OCI-M1 (cell line): ENCODE measurements around the gene CSNK2A1.
A peak's percentile ranks its signal among the peaks of the same experiment; 100 is the strongest.
"Not testable (repeated sequence)": the region's sequence is repeated elsewhere in the genome, so short reads cannot be mapped to it uniquely, and the experiment has no call there.

Source experiments
- DNase-seq: peaks from one replicate; lab custom pipeline; 2025; lab: John Stamatoyannopoulos, UW

The CSNK2A1 gene

DNA sequence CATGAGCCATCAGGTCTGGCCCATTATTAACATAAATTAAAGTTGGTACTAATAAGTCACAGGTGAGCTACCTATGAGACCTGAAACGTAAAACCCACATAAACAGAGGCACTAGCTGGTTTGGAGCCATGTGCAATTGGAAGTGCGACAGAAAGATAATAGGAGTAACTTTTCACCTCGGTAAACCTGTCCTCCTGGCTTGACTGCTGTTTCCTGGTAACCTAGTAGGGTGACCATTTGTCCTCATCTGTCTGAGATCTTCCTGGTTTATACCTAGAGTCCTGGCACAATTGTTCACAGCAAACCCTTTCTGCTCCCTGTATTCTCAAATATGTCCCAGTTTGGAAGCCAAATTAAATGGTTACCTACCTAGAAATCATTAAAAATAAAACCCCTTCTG lies 88.6 kb downstream of the CSNK2A1 start:
- no peak for DNase-seq

DNA sequence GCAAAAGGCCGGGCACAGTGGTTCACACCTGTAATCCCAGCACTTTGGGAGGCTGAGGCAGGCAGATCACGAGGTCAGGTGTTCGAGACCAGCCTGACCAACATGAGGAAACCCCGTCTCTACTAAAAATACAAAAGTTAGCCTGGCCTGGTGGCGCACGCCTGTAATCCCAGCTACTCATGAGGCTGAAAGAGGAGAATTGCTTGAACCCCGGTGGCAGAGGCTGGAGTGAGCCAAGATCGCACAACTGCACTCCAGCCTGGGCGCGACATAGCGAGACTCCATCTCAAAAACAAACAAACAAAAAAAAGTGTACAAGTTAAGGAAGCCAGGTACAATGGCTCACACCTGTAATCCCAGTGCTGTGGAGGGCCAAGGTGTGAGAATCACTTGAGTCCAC lies 91.6 kb downstream of the CSNK2A1 start:
- DNase-seq: not testable (repeated sequence)

DNA sequence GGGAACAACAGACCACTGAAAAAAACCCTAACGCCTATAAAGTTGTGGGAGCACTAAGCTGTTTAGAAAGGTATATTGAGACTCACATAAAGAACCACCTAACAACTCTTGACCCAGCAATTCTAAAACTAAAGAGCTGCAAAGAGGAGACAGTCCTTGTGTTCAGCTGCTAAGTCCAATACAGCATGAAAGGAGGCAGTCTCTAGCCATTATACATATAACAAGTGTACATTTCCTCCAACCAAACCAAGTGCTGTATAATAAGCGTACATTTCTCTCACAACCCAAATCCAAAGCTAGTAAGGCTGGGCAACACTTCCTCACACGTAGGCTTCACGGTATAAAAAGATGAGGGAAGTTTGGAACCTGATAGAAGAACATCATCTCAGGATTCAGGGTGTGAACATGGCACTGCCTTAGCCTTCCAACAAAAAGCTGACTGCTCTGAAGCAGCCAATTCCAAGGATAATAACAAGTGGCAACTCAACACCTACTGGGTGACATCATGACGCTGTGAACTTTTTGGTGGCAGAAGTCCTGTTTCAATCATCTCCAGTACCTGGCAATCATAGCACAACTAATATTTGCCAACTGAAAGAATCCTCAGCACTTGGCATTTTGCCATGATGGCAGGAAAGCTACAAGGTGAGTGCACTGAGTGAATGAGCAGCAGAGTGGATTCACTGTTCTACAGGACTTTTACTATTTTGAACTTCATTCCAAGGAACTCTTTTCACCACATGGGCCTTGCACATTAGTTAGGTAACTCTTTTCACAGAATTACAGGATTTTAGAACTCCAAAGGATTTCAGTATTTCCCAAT lies 97.9 kb downstream of the CSNK2A1 start:
- no peak for DNase-seq

DNA sequence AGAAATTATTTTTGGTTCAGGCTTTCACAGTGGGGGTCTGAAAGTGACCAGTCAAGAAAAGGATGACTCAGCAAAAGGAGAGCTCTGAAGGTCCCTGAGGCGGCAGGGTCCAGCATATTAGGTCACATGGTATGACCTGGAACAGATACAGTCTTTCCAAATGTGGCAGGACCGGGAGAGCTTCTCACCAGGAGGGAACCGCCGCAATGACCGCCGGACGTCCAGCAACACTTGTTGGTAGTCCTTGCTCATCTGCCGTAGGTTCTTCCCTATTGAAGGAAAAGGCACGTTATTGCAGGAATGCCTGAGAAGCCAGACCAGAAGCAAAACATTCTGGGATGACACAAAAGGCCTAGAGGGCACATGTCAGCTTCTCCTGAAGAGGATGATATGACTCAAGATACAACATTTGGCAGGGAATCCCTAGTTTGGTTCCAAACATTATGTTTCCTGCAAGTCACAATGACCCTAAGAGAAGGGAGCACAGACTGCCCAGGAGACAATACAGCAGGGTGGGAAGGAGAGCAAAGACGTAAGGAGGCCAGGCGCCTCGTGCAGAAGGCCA lies 98.6 kb downstream of the CSNK2A1 start:
- DNase-seq: no peak

DNA sequence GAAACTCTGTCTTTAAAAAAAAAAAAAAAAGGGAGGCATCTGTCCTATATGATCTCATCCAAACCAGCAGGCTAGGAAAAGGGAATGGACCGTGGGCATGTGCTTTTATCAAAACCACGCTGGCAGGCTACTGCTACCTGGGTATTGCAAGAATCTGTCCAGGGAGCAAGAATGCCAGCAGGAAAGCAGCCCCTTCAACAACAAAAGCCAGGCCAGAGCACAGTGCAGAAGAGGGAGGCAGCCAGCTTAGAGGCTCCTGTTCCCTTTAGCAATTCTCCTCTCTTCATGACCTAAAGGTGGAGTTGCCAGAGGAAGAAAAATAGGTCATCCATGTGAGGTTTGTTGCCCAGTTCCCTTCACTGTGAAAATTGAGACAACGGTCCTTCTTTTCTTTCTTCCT lies 99.5 kb downstream of the CSNK2A1 start:
- no peak for DNase-seq

DNA sequence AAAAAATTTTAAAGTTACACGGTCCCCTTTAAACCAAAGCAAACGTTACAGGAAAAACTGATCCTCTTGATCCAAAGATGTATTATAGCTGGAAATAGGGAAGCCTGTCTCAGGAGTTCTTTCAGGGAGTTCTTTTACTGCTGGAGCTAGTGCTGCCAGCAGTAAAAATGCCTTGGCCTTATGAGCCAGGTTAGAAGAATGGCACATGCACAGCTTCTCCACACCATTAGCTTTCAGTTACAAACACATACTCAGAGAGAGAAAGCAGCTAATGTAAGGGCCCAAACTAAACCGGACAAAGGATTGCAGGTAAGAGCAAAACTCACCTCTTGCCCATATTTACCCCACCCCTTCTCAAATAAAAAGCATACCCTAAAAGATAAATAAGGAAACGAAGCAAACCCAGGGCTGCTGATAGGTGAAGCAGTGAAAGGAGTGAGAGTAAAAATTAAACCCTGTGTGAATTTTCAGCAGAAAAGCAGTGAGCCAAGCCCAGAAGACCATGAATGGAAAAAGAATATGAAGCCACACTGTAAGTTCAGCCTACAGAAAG lies 100.3 kb downstream of the CSNK2A1 start:
- no peak for DNase-seq

DNA sequence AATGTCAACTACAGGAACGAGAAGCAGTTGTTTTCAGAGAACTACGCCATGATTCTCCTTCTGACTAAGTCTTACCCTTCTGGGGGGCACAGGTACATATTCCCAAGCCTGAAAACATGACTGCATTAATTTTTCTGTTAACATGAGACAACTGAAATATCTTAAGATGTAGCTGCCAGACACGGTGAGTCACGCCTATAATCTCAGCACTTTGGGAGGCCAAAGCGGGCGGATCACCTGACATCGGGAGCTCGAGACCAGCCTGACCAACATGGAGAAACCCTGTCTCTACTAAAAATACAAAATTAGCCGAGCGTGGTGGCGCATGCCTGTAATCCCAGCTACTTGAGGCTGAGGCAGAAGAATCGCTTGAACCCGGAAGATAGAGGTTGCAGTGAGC lies 103.0 kb downstream of the CSNK2A1 start:
- no peak for DNase-seq

DNA sequence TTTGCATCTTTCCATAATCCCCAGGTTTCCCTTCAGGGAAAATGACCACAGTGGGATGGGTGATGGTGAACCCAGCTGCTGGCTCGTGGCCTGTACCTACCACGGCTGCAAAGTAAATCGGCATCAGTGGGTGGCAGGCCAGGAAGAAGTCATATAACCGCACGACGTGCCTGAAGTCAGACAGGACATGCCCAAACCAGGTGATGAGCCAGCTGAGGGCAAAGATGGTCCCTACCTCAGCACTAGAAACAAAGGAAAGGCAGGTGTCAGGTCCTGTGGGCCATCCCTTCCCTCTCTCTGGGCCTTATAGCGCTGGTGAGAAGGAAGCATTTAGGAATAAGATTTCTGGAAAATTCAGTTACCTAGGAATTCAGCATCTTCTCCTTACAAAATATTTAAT lies 103.4 kb downstream of the CSNK2A1 start:
- no peak for DNase-seq

DNA sequence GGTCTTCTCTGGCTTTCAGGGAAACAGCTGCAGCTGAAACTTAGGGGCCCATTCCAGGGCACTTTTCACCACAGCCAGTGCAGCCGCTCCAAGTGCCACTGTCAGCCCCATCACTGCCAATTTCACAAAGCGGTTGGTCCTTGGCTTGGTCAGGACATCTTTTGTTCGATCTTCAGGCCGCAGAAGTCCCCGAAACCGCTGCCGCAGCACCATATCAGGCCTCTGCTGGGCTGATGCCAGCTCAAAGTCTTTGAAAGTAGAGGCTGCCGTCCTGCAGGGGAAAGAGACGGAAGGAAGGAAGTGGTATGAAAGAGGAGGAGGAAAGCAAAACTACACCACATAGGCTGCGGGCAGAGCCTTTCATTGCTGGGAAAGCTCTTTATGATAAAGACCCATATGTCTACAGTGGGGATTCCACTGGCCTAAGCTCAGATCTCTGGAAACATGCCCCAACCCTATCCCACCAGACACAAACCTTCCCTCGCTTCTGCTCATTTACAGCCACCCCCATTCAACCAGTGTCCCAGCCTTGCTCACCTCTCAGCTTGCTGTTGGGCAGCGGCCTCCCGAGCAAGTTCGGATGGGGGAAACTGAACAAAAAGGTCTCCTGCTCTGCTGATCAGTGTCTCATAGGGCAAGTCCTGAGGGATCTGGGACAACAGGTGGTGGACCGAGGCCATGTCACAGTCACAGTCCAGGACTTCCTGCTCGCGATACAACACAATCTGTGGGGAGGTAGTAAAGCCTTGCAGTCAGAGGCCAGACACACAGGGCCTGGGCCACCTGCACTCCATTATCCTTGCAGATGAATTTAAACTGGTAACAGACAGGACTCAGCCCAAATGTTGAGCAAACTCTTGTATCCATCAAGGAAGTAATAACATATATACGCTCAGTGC lies 104.8 kb downstream of the CSNK2A1 start:
- DNase-seq: peak; percentile 90

DNA sequence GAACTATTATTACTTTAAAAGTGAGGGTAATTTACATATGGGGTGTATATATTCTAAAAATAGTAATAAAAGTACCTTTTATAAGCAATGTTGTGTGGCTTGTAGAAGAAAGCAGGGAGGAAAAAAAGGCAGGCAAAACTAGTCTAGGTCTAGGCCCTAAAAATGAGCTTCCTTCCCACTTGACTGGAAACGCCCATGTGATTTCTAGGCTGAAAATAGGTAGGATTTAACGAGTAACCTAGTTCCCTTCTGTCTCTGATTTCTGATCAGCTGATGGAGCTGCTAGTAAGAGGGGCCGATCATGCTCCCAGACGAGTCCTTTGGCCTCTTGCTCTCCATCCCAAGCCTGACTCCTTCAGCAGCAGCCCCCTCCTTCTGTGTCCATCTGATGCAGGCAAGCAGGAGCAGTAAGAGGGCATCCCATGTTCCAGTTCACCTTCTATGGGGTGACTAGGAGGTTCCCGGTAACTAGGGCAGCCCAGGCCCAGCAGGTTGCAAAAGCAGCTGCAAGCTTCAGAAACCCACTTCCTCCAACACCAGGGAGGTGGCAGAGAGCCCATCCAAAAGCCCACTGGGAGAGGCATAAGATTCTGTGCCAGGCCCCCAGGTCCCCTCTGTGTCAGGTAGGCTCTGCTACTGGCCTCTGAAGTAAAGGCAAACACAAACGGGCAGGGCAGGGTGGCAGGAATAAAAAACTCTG lies 105.7 kb downstream of the CSNK2A1 start:
- no peak for DNase-seq

DNA sequence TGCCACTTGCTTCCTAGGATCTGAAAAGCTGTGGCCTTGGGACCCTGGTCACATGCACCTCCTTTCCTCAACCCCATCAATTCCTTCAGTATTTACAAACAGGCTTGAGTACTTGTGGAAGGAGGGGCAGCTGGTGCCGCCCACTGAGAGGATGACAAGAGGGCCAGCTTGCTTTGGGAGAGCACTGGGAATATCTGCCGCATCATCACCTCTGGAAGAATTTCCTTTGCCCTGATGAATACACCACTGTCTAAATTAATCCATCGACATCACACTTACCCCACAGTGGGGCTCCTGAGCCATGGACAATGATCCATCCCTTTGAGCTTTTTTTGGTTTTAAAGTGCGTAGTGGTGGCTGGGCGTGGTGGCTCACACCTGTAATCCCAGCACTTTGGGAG lies 107.1 kb downstream of the CSNK2A1 start:
- no peak for DNase-seq

DNA sequence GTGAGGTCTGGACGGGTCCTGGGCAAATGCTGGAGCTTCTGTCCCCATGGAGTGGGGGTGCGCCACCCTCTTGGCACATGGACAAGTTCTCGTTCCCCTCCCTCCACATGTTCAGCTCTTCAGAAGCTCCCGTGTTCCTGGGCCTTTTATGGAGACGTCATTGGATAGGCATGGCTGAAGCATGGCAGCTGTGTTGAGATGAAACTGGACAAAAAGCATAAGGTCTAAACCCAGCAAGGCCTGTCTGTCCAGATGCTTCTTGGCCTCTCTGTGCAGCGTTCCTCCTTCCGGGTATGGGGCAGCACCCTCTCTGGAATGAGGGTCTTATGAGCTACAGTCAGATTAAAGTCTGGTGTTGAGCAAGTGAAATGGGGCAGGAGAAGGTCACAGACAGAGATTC lies 108.0 kb downstream of the CSNK2A1 start:
- DNase-seq: no peak

DNA sequence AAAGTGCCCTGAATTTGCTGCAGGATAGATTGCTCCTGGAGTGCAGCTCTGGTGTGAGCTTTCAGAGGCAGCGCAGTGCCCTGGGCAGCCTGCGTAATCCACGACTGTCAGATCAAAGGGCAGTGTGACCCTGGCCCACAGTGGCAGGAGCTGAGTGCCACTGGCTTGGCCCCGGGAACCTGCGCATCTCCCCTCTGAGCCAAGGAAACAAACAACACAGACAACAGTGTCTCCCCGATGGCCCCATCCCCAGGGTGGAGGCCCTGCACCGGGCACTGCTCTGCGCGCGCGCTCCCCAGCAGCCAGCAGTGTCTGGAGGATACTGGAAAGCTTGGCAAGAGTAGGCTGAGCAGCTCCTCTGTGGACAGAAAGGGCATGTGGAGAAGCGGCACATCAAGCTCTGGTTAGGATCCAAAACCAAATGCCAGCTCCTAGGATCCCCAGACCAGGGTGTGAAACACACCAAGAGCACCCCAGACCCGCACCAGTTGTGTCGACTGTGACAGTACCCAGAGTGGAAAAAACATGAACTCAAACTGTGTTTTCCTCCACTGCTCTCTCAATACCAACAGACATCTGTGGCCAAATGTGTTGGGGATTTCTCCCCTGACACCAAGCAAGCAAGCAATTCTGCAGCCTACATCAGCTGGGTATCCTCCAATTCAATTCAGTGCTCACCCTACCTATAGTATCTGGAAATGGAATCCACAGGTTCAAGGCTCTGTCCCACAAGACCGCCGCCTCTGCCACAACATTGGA lies 108.8 kb downstream of the CSNK2A1 start:
- DNase-seq: no peak

DNA sequence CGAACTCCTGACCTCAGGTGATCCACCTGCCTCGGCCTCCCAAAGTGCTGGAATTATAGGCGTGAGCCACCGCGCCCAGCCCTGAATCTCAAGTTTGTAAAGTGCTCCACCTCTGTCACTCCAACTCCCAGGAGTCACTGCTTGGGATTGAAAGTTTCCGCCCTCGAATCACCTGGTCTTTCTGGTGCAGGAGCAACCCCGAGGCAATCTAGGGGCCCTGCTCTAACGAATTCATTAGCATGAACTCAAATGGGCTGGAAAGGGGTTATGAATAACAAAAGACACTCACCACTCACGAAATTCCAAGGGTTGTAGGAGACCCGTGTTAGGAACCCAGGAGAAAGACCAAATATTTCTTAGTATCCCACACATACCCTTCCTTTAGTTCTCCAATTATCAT lies 109.4 kb downstream of the CSNK2A1 start:
- no peak for DNase-seq

DNA sequence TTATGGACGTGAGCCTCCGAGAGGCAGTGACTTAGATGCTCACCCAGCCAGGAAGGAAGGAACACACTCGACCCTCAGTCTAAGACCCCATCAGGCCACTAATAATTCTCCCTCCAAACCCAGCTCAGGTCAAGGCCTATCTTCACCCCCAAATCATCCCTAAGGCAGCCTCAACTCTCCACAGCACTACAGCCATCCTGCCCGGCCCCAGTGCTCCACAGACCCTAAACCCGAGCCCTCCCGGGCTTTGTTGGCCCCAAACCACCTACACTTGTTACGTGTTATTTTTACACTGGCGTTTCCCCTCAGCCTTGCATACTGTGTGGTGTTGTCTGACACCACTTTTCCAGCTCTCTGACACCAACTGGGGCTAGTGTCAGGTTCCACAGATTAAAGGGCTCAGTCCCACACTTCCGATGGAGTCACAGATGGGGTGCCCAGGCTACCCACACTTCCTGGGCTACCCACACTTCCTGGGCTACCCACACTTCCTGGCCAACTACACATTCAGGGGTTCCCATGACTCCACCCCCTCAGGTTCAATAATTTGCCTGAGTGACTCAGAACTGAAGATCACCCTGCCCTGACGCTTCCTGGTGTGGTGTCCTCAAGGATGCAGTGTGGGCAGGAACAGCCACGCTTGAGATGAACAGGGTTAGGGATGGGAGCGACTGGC lies 110.2 kb downstream of the CSNK2A1 start:
- DNase-seq: no peak

DNA sequence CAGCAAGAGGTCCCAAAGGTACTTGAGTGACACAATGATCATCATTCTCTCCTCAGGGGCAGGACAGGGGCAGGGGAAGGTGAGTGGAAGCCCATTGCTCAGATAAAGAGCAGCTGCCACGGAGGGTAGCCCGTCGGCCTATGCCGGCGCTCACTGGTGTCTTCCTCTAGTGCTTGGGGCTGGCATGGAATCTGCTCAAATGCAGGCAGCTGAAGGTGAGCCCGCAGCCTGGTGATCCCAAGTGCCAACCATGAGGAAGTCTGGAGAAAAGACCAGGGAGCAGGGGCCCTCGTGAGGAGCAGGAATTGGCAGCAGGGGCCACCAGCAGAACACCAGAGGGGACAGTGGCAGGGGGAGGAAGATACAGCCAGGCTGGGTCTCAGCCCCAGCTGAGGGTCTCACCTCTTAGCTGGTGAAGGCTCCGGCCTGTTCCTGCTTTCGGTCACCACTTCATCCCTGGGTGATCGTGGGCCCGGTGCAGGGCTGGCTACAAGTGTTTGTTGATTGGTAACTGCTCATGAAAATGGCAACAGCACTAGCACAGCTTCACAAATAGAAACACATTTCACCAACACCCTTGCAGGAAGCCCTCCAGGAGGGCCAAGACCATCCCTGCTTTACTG lies 110.8 kb downstream of the CSNK2A1 start:
- no peak for DNase-seq

DNA sequence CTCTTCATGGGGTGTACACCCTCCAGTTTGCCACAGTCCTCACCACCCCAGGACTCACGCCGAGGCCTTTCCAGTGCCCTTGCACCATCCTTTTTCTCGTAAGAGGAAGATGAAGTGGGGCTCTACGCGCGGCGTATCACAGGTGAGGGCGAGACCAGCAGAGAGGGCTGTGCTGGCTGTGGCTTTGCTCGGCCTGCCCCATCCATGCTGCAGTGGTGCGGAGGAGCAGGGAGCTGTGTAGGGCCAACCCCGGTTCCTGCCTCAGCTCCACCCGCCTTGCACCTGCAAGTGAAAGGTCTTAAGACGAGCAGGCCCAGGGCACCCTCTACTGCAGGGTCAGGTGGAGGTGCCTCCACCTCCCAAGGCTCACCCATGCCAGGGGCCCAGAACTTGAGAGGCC lies 111.4 kb downstream of the CSNK2A1 start:
- no peak for DNase-seq

DNA sequence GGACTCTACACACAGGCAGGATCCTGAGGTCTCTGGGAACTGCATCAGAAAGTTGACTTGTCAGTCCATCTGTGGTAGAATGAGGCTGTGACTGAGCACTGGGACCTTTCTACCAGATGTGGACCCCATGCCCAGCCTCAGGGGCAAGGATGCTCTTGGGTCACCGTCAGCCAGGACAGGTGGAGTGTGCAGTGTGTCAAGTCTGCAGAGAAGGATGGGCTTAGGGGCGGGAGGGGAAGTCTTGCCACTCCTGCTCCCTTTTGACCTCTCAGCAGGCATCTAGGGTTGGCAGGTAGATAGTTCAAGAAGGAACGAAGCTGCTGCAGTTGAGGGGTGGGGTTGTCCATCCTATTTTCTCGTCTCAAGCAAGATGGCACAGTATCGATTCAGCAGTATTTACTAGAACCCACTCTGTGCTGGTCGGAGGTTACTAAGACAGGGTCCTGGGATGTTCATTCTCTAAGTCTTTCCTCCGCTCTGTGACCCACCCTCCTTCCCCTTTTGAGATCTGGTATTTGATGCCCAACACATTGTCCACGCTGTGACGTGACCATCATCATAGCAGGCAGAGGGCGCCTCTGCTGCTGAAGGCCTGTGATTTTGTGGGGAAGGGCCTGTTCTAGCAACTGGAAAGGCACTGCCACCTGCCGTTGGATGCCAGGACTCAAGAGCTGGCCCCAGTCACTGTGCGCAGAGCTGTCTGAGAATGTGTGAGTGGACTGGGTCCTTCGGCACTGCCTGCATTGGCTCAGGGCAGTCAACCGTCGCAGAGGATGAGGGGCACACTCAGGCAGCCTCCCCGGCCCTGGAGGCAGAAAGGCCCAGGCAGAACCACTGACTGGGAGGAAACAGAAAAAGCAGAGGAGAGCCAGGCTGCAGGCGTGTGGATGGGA lies 112.3 kb downstream of the CSNK2A1 start:
- DNase-seq: peak; percentile 93
